Prostate gland (tissue), 2 donors: ENCODE measurements around the gene FOXP1.

ENCODE experiments used
- CTCF ChIP-seq, 4 experiments: fragments of 200-600 bp in 2 of 4; fragments of 450-650 bp in 2 of 4; sonication (generic) in 2 of 4; IDR thresholded peaks; 1 replicate in 3 of 4; 2 replicates in 1 of 4; pipeline ENCODE4 v1.5.1; 2016 to 2019; ENCODE audit warnings: antibody characterized with exemption in 4 of 4, mild to moderate bottlenecking in 2 of 4, moderate library complexity in 2 of 4
- POLR2AphosphoS5 ChIP-seq: sonication (generic); formaldehyde crosslinking; IDR thresholded peaks from one replicate; pipeline ENCODE4 v1.6.1; 2017; ENCODE audit warnings: antibody characterized with exemption

- TF ChIP-seq CTCF (IDR thresholded peaks at IDR 0.05) (no peak), POLR2AphosphoS5 (no peak)
Observed at GRCh38 chr3:71593106-71593505, 9.6 kb upstream of the FOXP1 start.
